HEK293 (cell line): Measurements from ENCODE around the gene ARPP19.
A peak's percentile ranks its signal among the peaks of the same experiment; 100 is the strongest.

Experiments
- KLF8 ChIP-seq: fragments of 450-650 bp; formaldehyde crosslinking; IDR thresholded peaks from 2 replicates; pipeline ENCODE4 v1.5.1; 2016; ENCODE audit warnings: missing biosample characterization, missing genetic modification characterization
- MEIS1 ChIP-seq: sonication (generic); formaldehyde crosslinking; IDR thresholded peaks from 2 replicates; pipeline ENCODE4 v1.8.1; 2022; ENCODE audit warnings: missing genetic modification reagents, mild to moderate bottlenecking, borderline replicate concordance
- PRDM1 ChIP-seq: fragments of 450-650 bp; formaldehyde crosslinking; IDR thresholded peaks from 2 replicates; pipeline ENCODE4; 2016; ENCODE audit warnings: missing biosample characterization, missing genetic modification characterization
- REPIN1 ChIP-seq: fragments of 450-650 bp; formaldehyde crosslinking; IDR thresholded peaks from 2 replicates; pipeline ENCODE4 v1.5.1; 2017; ENCODE audit warnings: missing biosample characterization, missing genetic modification characterization, low read depth
- ZNF114 ChIP-seq: fragments of 450-650 bp; formaldehyde crosslinking; IDR thresholded peaks from 2 replicates; pipeline ENCODE4 v1.5.0; 2017; ENCODE audit warnings: missing biosample characterization, missing genetic modification characterization
- ZNF169 ChIP-seq: fragments of 450-650 bp; formaldehyde crosslinking; IDR thresholded peaks from 2 replicates; pipeline ENCODE4 v1.5.1; 2016; ENCODE audit warnings: missing biosample characterization, missing genetic modification characterization
- ZNF555 ChIP-seq: fragments of 450-650 bp; formaldehyde crosslinking; conservative IDR thresholded peaks from 2 replicates; pipeline ENCODE4 v1.5.1; 2017; ENCODE audit warnings: missing biosample characterization, mild to moderate bottlenecking, missing genetic modification characterization, inconsistent platforms
- ZNF626 ChIP-seq: fragments of 450-650 bp; sonication (Bioruptor Pico); formaldehyde crosslinking; IDR thresholded peaks from 2 replicates; pipeline ENCODE4 v1.5.1; 2018; ENCODE audit warnings: missing biosample characterization, missing genetic modification characterization, inconsistent platforms
- ZNF660 ChIP-seq: fragments of 450-650 bp; IDR thresholded peaks from 2 replicates; pipeline ENCODE4 v1.5.1; 2018; ENCODE audit warnings: missing biosample characterization, mild to moderate bottlenecking, missing genetic modification characterization
- ZNF791 ChIP-seq: fragments of 450-650 bp; formaldehyde crosslinking; IDR thresholded peaks from 2 replicates; pipeline ENCODE4 v1.5.1; 2016; ENCODE audit warnings: missing biosample characterization, missing genetic modification characterization
- ZNF792 ChIP-seq: fragments of 450-650 bp; formaldehyde crosslinking; IDR thresholded peaks from 2 replicates; pipeline ENCODE4 v1.5.1; 2016; ENCODE audit warnings: missing biosample characterization, missing genetic modification characterization
- ZSCAN16 ChIP-seq: fragments of 450-650 bp; formaldehyde crosslinking; IDR thresholded peaks from 2 replicates; pipeline ENCODE4 v1.5.1; 2016; ENCODE audit warnings: missing biosample characterization, missing genetic modification characterization
- ZXDB ChIP-seq: fragments of 450-650 bp; formaldehyde crosslinking; IDR thresholded peaks from 2 replicates; pipeline ENCODE4 v1.5.1; 2016; ENCODE audit warnings: missing biosample characterization, missing genetic modification characterization
- TF ChIP-seq, protein P1 (sequence below): fragments of 450-650 bp; formaldehyde crosslinking; IDR thresholded peaks from 2 replicates; pipeline ENCODE4 v1.5.1; 2016; ENCODE audit warnings: missing biosample characterization, missing genetic modification characterization
- TF ChIP-seq, protein P2 (sequence below): fragments of 450-650 bp; formaldehyde crosslinking; IDR thresholded peaks from 2 replicates; pipeline ENCODE4 v1.5.1; 2016; ENCODE audit warnings: missing biosample characterization, missing genetic modification characterization
- TF ChIP-seq, protein P3 (sequence below): fragments of 450-650 bp; formaldehyde crosslinking; conservative IDR thresholded peaks from 2 replicates; pipeline ENCODE4 v1.5.1; 2016; ENCODE audit warnings: low read depth, missing biosample characterization, missing genetic modification characterization
- TF ChIP-seq, protein P4 (sequence below): fragments of 450-650 bp; formaldehyde crosslinking; IDR thresholded peaks from 2 replicates; pipeline ENCODE4 v1.5.1; 2016; ENCODE audit warnings: missing biosample characterization, missing genetic modification characterization
- TF ChIP-seq, protein P5 (sequence below): IDR thresholded peaks from 2 replicates; pipeline ENCODE4 v1.6.1; 2011; ENCODE audit warnings: mild to moderate bottlenecking, low read depth, low read length, borderline replicate concordance
- TF ChIP-seq, protein P6 (sequence below): fragments of 450-650 bp; formaldehyde crosslinking; IDR thresholded peaks from 2 replicates; pipeline ENCODE4 v1.5.1; 2016; ENCODE audit warnings: missing biosample characterization, missing genetic modification characterization, borderline replicate concordance
- TF ChIP-seq, protein P7 (sequence below): fragments of 450-650 bp; formaldehyde crosslinking; IDR thresholded peaks from 2 replicates; pipeline ENCODE4 v1.5.1; 2016; ENCODE audit warnings: missing biosample characterization, missing genetic modification characterization

The ARPP19 gene

DNA sequence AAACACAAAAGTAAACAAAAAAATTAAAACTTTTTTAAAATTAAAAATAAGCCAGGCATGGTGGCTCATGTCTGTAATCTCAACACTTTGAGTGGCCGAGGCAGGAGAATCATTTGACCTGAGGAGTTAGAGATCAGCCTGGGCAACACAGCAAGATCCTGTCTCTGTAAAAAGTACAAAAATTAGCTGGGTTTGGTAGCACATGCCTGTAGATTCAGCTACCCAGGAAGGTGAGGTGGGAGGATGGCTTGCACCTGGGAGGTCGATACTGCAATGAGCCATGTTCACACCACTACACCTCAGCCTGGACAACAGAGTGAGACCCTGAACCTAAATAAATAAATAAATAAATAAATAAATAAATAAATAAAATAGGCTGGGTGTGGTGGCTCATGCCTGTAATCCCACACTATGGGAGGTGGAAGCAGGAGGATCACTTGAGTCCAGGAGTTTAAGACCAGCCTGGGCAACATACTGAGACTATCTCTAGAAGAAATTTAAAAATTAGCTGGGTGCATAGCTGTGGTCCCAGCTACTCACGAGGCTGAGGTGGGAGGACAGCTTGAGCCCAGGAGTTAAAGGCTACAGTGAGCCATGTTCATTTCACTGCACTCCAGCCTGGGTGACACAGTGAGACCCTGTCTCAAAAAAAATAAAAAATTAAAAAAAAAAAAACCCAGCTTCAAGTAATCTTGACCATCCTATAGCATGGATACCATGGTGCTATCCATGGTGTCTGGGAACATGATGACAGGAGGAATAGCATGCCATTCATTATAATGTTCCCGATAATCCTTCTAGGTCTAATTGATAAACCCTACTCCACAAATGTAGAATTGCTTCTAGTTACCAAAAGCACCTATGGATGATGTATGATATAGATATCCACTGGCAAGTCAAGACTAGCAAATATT is 44.4 kb downstream of the ARPP19 start (continued):
- TF ChIP-seq PRDM1 (tag by site-specific recombination): no peak
- TF ChIP-seq REPIN1 (tag by site-specific recombination): no peak
- TF ChIP-seq, protein P1, sequence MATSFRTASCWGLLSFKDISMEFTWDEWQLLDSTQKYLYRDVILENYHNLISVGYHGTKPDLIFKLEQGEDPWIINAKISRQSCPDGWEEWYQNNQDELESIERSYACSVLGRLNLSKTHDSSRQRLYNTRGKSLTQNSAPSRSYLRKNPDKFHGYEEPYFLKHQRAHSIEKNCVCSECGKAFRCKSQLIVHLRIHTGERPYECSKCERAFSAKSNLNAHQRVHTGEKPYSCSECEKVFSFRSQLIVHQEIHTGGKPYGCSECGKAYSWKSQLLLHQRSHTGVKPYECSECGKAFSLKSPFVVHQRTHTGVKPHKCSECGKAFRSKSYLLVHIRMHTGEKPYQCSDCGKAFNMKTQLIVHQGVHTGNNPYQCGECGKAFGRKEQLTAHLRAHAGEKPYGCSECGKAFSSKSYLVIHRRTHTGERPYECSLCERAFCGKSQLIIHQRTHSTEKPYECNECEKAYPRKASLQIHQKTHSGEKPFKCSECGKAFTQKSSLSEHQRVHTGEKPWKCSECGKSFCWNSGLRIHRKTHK (tag by site-specific recombination): no peak
- no peak; the same call in none of the 2 replicates for TF ChIP-seq ZNF555 (tag by site-specific recombination)
- no peak for TF ChIP-seq ZNF626 (tag by site-specific recombination)
- TF ChIP-seq, protein P2, sequence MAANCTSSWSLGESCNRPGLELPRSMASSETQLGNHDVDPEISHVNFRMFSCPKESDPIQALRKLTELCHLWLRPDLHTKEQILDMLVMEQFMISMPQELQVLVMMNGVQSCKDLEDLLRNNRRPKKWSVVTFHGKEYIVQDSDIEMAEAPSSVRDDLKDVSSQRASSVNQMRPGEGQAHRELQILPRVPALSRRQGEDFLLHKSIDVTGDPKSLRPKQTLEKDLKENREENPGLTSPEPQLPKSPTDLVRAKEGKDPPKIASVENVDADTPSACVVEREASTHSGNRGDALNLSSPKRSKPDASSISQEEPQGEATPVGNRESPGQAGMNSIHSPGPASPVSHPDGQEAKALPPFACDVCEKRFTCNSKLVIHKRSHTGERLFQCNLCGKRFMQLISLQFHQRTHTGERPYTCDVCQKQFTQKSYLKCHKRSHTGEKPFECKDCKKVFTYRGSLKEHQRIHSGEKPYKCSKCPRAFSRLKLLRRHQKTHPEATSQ (tag by site-specific recombination): no peak
- TF ChIP-seq ZNF791 (tag by site-specific recombination): no peak
- TF ChIP-seq, protein P3, sequence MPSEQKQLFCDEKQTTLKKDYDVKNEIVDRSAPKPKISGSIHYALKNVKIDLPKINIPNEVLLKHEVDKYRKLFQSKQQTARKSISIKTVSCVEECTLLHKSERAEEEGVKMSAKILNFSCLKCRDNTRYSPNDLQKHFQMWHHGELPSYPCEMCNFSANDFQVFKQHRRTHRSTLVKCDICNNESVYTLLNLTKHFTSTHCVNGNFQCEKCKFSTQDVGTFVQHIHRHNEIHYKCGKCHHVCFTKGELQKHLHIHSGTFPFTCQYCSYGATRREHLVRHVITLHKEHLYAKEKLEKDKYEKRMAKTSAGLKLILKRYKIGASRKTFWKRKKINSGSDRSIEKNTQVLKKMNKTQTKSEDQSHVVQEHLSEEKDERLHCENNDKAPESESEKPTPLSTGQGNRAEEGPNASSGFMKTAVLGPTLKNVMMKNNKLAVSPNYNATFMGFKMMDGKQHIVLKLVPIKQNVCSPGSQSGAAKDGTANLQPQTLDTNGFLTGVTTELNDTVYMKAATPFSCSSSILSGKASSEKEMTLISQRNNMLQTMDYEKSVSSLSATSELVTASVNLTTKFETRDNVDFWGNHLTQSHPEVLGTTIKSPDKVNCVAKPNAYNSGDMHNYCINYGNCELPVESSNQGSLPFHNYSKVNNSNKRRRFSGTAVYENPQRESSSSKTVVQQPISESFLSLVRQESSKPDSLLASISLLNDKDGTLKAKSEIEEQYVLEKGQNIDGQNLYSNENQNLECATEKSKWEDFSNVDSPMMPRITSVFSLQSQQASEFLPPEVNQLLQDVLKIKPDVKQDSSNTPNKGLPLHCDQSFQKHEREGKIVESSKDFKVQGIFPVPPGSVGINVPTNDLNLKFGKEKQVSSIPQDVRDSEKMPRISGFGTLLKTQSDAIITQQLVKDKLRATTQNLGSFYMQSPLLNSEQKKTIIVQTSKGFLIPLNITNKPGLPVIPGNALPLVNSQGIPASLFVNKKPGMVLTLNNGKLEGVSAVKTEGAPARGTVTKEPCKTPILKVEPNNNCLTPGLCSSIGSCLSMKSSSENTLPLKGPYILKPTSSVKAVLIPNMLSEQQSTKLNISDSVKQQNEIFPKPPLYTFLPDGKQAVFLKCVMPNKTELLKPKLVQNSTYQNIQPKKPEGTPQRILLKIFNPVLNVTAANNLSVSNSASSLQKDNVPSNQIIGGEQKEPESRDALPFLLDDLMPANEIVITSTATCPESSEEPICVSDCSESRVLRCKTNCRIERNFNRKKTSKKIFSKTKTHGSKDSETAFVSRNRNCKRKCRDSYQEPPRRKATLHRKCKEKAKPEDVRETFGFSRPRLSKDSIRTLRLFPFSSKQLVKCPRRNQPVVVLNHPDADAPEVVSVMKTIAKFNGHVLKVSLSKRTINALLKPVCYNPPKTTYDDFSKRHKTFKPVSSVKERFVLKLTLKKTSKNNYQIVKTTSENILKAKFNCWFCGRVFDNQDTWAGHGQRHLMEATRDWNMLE (tag by site-specific recombination): peak; percentile 89
- TF ChIP-seq ZSCAN16 (tag by site-specific recombination): no peak
- TF ChIP-seq, protein P4, sequence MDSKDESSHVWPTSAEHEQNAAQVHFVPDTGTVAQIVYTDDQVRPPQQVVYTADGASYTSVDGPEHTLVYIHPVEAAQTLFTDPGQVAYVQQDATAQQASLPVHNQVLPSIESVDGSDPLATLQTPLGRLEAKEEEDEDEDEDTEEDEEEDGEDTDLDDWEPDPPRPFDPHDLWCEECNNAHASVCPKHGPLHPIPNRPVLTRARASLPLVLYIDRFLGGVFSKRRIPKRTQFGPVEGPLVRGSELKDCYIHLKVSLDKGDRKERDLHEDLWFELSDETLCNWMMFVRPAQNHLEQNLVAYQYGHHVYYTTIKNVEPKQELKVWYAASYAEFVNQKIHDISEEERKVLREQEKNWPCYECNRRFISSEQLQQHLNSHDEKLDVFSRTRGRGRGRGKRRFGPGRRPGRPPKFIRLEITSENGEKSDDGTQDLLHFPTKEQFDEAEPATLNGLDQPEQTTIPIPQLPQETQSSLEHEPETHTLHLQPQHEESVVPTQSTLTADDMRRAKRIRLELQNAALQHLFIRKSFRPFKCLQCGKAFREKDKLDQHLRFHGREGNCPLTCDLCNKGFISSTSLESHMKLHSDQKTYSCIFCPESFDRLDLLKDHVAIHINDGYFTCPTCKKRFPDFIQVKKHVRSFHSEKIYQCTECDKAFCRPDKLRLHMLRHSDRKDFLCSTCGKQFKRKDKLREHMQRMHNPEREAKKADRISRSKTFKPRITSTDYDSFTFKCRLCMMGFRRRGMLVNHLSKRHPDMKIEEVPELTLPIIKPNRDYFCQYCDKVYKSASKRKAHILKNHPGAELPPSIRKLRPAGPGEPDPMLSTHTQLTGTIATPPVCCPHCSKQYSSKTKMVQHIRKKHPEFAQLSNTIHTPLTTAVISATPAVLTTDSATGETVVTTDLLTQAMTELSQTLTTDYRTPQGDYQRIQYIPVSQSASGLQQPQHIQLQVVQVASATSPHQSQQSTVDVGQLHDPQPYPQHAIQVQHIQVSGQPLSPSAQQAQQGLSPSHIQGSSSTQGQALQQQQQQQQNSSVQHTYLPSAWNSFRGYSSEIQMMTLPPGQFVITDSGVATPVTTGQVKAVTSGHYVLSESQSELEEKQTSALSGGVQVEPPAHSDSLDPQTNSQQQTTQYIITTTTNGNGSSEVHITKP (tag by site-specific recombination): no peak
- 0 out of 2 replicates have a peak, but pooled peaks have one; percentile 42 for TF ChIP-seq ZXDB (tag by site-specific recombination)
- TF ChIP-seq ZNF660 (tag by site-specific recombination): no peak
- no peak for TF ChIP-seq ZNF169 (tag by site-specific recombination)
- no peak for TF ChIP-seq KLF8
- TF ChIP-seq, protein P5, sequence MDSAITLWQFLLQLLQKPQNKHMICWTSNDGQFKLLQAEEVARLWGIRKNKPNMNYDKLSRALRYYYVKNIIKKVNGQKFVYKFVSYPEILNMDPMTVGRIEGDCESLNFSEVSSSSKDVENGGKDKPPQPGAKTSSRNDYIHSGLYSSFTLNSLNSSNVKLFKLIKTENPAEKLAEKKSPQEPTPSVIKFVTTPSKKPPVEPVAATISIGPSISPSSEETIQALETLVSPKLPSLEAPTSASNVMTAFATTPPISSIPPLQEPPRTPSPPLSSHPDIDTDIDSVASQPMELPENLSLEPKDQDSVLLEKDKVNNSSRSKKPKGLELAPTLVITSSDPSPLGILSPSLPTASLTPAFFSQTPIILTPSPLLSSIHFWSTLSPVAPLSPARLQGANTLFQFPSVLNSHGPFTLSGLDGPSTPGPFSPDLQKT: no peak
- TF ChIP-seq MEIS1 (CRISPR knock-in tag): no peak
- TF ChIP-seq ZNF114 (tag by site-specific recombination): no peak
- TF ChIP-seq ZNF792 (tag by site-specific recombination): no peak
- TF ChIP-seq, protein P6, sequence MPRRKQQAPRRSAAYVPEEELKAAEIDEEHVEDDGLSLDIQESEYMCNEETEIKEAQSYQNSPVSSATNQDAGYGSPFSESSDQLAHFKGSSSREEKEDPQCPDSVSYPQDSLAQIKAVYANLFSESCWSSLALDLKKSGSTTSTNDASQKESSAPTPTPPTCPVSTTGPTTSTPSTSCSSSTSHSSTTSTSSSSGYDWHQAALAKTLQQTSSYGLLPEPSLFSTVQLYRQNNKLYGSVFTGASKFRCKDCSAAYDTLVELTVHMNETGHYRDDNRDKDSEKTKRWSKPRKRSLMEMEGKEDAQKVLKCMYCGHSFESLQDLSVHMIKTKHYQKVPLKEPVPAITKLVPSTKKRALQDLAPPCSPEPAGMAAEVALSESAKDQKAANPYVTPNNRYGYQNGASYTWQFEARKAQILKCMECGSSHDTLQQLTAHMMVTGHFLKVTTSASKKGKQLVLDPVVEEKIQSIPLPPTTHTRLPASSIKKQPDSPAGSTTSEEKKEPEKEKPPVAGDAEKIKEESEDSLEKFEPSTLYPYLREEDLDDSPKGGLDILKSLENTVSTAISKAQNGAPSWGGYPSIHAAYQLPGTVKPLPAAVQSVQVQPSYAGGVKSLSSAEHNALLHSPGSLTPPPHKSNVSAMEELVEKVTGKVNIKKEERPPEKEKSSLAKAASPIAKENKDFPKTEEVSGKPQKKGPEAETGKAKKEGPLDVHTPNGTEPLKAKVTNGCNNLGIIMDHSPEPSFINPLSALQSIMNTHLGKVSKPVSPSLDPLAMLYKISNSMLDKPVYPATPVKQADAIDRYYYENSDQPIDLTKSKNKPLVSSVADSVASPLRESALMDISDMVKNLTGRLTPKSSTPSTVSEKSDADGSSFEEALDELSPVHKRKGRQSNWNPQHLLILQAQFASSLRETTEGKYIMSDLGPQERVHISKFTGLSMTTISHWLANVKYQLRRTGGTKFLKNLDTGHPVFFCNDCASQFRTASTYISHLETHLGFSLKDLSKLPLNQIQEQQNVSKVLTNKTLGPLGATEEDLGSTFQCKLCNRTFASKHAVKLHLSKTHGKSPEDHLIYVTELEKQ (tag by site-specific recombination): peak; percentile 11; the same call in 1 of the 2 replicates
- TF ChIP-seq, protein P7, sequence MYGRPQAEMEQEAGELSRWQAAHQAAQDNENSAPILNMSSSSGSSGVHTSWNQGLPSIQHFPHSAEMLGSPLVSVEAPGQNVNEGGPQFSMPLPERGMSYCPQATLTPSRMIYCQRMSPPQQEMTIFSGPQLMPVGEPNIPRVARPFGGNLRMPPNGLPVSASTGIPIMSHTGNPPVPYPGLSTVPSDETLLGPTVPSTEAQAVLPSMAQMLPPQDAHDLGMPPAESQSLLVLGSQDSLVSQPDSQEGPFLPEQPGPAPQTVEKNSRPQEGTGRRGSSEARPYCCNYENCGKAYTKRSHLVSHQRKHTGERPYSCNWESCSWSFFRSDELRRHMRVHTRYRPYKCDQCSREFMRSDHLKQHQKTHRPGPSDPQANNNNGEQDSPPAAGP (tag by site-specific recombination): no peak
